Measurements from ENCODE around the gene TMCO2. TPM values are rescaled to one million over a fixed set of nuclear protein-coding genes. Genes with fewer than 3 reads are reported as not detected.

Gene TMCO2
- not detected in 2 replicates for total RNA-seq (2021)
- percentile 14 among the genes with signal in this experiment for Bru-seq, nascent RNA
- percentile 17 among the genes with signal in this experiment for BruChase-seq, experiment 1, labeled RNA remaining after a 2-hour chase
- BruChase-seq, experiment 2, labeled RNA remaining after a 6-hour chase, result percentile 34 among the genes with signal in this experiment
- long read RNA-seq, result 0 reads

- BruUV-seq (replicated peaks), result no TSS peak
- Histone ChIP-seq H3K9me3 (ENCODE audit: low read depth, low read length, poor library complexity, severe bottlenecking) (no peaks in the 10 kb centered on the region), H3K27ac (ENCODE audit: low read depth, low read length, poor library complexity, severe bottlenecking) (no peak within 1 kb of the TSS), H3K4me1 (ENCODE audit: insufficient read depth, low read length, poor library complexity, severe bottlenecking) (no peaks in the 10 kb centered on the region), H3K27me3 (replicated peaks; ENCODE audit: insufficient read depth, low read depth, low read length, poor library complexity) (no peaks in the 10 kb centered on the region), H3K4me3 (ENCODE audit: low read depth, low read length, poor library complexity, severe bottlenecking) (no peak within 1 kb of the TSS), H3K36me3 (ENCODE audit: insufficient read depth, low read length, poor library complexity, severe bottlenecking) (no peaks in the 10 kb centered on the region)
- ChIA-PET POLR2A (ENCODE audit: low non-redundant PET) (no interaction called here), CTCF (no interaction called here)
- DNase-seq (ENCODE audit: low spot score), result no peak
- TF ChIP-seq CTCF (conservative IDR thresholded peaks at IDR 0.05; ENCODE audit: low read depth, low read length) (no peak), EZH2 (IDR thresholded peaks at IDR 0.05; ENCODE audit: borderline replicate concordance, low read depth, low read length, poor library complexity, severe bottlenecking) (no peak)
- intact Hi-C loops (cut with micrococcal nuclease; ENCODE audit: unreplicated experiment), result no loop called here
Measured at GRCh38 chr1:40247655-40248054, at the start of gene TMCO2. TSS of gene TMCO2 (plus strand) at chr1:40247937. CDS start at chr1:40247994, 57 bp downstream.

- Histone ChIP-seq H3K27me3 (replicated peaks; ENCODE audit: insufficient read depth, low read depth, low read length, poor library complexity) (no peaks in the 10 kb centered on the region), H3K36me3 (ENCODE audit: insufficient read depth, low read length, poor library complexity, severe bottlenecking) (peaks cover 4% of the 10 kb centered on the region), H3K27ac (ENCODE audit: low read depth, low read length, poor library complexity, severe bottlenecking) (no peak overlapping the region), H3K4me1 (ENCODE audit: insufficient read depth, low read length, poor library complexity, severe bottlenecking) (no peaks in the 10 kb centered on the region), H3K4me3 (ENCODE audit: low read depth, low read length, poor library complexity, severe bottlenecking) (no peak overlapping the region), H3K9me3 (ENCODE audit: low read depth, low read length, poor library complexity, severe bottlenecking) (no peaks in the 10 kb centered on the region)
- DNase-seq (ENCODE audit: low spot score), result no peak
- POLR2A ChIA-PET (ENCODE audit: low non-redundant PET), result no interaction called here
- no TSS peak for BruUV-seq (replicated peaks)
- CTCF ChIA-PET, result no interaction called here
- intact Hi-C loops (cut with micrococcal nuclease; ENCODE audit: unreplicated experiment), result no loop called here
- TF ChIP-seq EZH2 (IDR thresholded peaks at IDR 0.05; ENCODE audit: borderline replicate concordance, low read depth, low read length, poor library complexity, severe bottlenecking) (no peak), CTCF (conservative IDR thresholded peaks at IDR 0.05; ENCODE audit: low read depth, low read length) (no peak)
Measured at GRCh38 chr1:40199126-40199525, 48.6 kb upstream of the TMCO2 start.

- peaks cover 13% of the 10 kb centered on the region for H3K36me3 ChIP-seq (ENCODE audit: insufficient read depth, low read length, poor library complexity, severe bottlenecking)
- CTCF ChIA-PET, result no interaction called here
Measured at GRCh38 chr1:40204856-40205255, 42.9 kb upstream of the TMCO2 start.

More at GRCh38 chr1:40204856-40205255, 42.9 kb upstream of the TMCO2 start:
- H3K27ac ChIP-seq (ENCODE audit: low read depth, low read length, poor library complexity, severe bottlenecking), result no peak overlapping the region
- no TSS peak for BruUV-seq (replicated peaks)
- H3K4me1 ChIP-seq (ENCODE audit: insufficient read depth, low read length, poor library complexity, severe bottlenecking), result no peaks in the 10 kb centered on the region
- TF ChIP-seq EZH2 (IDR thresholded peaks at IDR 0.05; ENCODE audit: borderline replicate concordance, low read depth, low read length, poor library complexity, severe bottlenecking) (no peak), CTCF (conservative IDR thresholded peaks at IDR 0.05; ENCODE audit: low read depth, low read length) (no peak)
- no peak overlapping the region for H3K4me3 ChIP-seq (ENCODE audit: low read depth, low read length, poor library complexity, severe bottlenecking)
- intact Hi-C loops (cut with micrococcal nuclease; ENCODE audit: unreplicated experiment), result no loop called here
- H3K9me3 ChIP-seq (ENCODE audit: low read depth, low read length, poor library complexity, severe bottlenecking), result no peaks in the 10 kb centered on the region
- H3K27me3 ChIP-seq (replicated peaks; ENCODE audit: insufficient read depth, low read depth, low read length, poor library complexity), result no peaks in the 10 kb centered on the region
- POLR2A ChIA-PET (ENCODE audit: low non-redundant PET), result interaction anchor here (0.7 kb wide), 1 partner anchor 15 kb away, joined by 14 read pairs; no protein-coding TSS in a partner anchor
- DNase-seq (ENCODE audit: low spot score), result no peak
